Smooth muscle cell (in vitro differentiated cells): ENCODE measurements around the gene RPS2. TPM values are rescaled to one million over a fixed set of nuclear protein-coding genes. Genes with fewer than 3 reads are reported as not detected.
A peak's percentile ranks its signal among the peaks of the same experiment; 100 is the strongest.

Experiments
- DNase-seq: peaks from one replicate; lab custom pipeline; 2025; ENCODE audit not compliant: unreplicated experiment; lab: John Stamatoyannopoulos, UW
- H2AFZ ChIP-seq: fragments of 200-600 bp; sonication (generic); 2 replicates; pipeline ENCODE4 v1.6.0; 2016; ENCODE audit warnings: antibody characterized with exemption, low read depth, mild to moderate bottlenecking
- H3F3A ChIP-seq: fragments of 200-600 bp; sonication (generic); 2 replicates; pipeline ENCODE4 v1.6.0; 2017; ENCODE audit warnings: antibody characterized with exemption, low read depth
- H3K27ac ChIP-seq: fragments of 200-600 bp; sonication (generic); 2 replicates; pipeline ENCODE4 v1.5.1; 2016; ENCODE audit warnings: low read depth, mild to moderate bottlenecking
- H3K27me3 ChIP-seq: fragments of 200-600 bp; sonication (generic); 2 replicates; pipeline ENCODE4 v1.6.1; 2016; ENCODE audit warnings: low read depth, mild to moderate bottlenecking
- H3K36me3 ChIP-seq: fragments of 200-600 bp; sonication (generic); 2 replicates; pipeline ENCODE4 v1.5.1; 2016; ENCODE audit warnings: low read depth
- H3K4me1 ChIP-seq: fragments of 200-600 bp; sonication (generic); 2 replicates; pipeline ENCODE4 v1.5.1; 2016; ENCODE audit warnings: low read depth
- H3K4me2 ChIP-seq: fragments of 200-600 bp; sonication (generic); 2 replicates; pipeline ENCODE4 v1.6.0; 2016; ENCODE audit warnings: mild to moderate bottlenecking
- H3K4me3 ChIP-seq: fragments of 200-600 bp; sonication (generic); 2 replicates; pipeline ENCODE4 v1.5.1; 2016; ENCODE audit warnings: mild to moderate bottlenecking
- H3K79me2 ChIP-seq: fragments of 200-600 bp; sonication (generic); 2 replicates; pipeline ENCODE4 v1.6.0; 2016; ENCODE audit warnings: low read depth, mild to moderate bottlenecking
- H3K9ac ChIP-seq: fragments of 200-600 bp; sonication (generic); 2 replicates; pipeline ENCODE4 v1.6.0; 2016; ENCODE audit warnings: low read depth
- H3K9me3 ChIP-seq: fragments of 200-600 bp; sonication (generic); replicated peaks from 2 replicates; pipeline ENCODE4 v1.5.1; 2016; ENCODE audit warnings: low read depth
- H4K20me1 ChIP-seq: fragments of 200-600 bp; sonication (generic); 2 replicates; pipeline ENCODE4 v1.6.0; 2016; ENCODE audit warnings: low read depth
- WGBS: methylation state at CpG from one replicate; pipeline ENCODE4 v1.1.7; 2016; ENCODE audit warnings: low lambda C conversion rate; 5-methylcytosine and 5-hydroxymethylcytosine counted together
- polyA plus RNA-seq: library from polyadenylated mRNA; unstranded; fragments of >200 nt; fragmentation: Nextera tagmentation; extraction: Ambion mirVana; gene quantifications from 2 replicates; pipeline ENCODE4 v1.2.1, GENCODE V29; 2016
- total RNA-seq: library from RNA; depleted of rRNA; stranded (reverse); fragments of >200 nt; gene quantifications from 2 replicates; pipeline ENCODE4 v1.2.3, GENCODE V29; 2014
- TF ChIP-seq, protein P1 (sequence below): fragments of 200-600 bp; sonication (generic); IDR thresholded peaks from 2 replicates; pipeline ENCODE4 v1.5.1; 2017; ENCODE audit warnings: borderline replicate concordance, mild to moderate bottlenecking, antibody characterized with exemption; ENCODE audit not compliant: insufficient read depth, poor library complexity, severe bottlenecking

RPS2 gene
- total and polyA plus RNA-seq, 2 experiments from 2014 or later: 2,041 to 2,576 TPM

DNA sequence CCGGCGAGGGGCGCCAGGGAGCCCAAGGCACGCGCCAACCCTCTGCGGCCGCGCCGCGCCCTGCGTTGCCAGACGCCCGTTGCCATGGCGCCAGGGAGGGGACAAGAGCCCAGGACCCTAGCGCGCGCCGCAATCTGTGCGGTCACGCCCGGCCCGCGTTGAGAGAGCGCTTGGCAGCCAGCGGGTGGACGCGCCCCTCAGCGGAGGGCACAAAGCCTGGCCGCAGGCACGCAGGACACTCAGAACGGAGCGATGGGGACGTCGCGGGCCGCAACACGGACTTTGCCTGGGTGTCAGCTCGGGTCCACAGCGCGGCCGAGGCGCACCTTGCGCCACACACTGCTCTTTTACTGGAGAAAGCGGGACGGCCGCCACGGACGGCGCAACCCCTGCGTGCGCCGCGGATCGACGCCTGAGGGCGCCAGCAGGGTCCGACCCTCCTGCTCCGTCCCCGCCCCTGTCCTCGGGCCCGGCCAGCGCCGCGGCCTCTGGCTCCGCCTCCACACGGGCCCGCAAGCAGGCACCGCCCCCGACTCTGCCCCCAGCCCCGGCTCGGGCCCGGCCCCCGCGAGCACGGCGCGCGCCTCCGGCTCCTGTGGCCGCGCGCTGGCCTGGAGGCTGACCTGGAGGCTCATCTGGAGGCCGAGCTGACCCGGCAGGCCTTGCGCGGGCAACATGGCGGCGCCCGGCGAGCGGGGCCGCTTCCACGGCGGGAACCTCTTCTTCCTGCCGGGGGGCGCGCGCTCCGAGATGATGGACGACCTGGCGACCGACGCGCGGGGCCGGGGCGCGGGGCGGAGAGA lies 19.1 kb upstream of the RPS2 start, which contains the start of gene GFER:
Gene GFER (plus strand): TSS at position 650 of the 803 bp plus-strand sequence. CDS start 26 bp downstream, at position 676.
- peaks cover 28% of the 10 kb centered on the region for H3K4me1 ChIP-seq
- H3K9me3 ChIP-seq: no peaks in the 10 kb centered on the region
- no peaks in the 10 kb centered on the region for H4K20me1 ChIP-seq
- TF ChIP-seq, protein P1, sequence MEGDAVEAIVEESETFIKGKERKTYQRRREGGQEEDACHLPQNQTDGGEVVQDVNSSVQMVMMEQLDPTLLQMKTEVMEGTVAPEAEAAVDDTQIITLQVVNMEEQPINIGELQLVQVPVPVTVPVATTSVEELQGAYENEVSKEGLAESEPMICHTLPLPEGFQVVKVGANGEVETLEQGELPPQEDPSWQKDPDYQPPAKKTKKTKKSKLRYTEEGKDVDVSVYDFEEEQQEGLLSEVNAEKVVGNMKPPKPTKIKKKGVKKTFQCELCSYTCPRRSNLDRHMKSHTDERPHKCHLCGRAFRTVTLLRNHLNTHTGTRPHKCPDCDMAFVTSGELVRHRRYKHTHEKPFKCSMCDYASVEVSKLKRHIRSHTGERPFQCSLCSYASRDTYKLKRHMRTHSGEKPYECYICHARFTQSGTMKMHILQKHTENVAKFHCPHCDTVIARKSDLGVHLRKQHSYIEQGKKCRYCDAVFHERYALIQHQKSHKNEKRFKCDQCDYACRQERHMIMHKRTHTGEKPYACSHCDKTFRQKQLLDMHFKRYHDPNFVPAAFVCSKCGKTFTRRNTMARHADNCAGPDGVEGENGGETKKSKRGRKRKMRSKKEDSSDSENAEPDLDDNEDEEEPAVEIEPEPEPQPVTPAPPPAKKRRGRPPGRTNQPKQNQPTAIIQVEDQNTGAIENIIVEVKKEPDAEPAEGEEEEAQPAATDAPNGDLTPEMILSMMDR: peak; percentile 9
- no peaks in the 10 kb centered on the region for H3K36me3 ChIP-seq
- DNase-seq: peak; percentile 76
- peak within 1 kb of the TSS; percentile 81 for H2AFZ ChIP-seq
- peak within 1 kb of the TSS; percentile 99 for H3K4me2 ChIP-seq
- peaks cover 53% of the 10 kb centered on the region for H3K27me3 ChIP-seq
- H3K79me2 ChIP-seq: no peaks in the 10 kb centered on the region
- peak within 1 kb of the TSS; percentile 84 for H3K9ac ChIP-seq
- H3K27ac ChIP-seq: peak within 1 kb of the TSS; percentile 13
- H3F3A ChIP-seq: peaks cover 7% of the 10 kb centered on the region
- 1% methylated on average over 92 of the region's 109 CpGs for WGBS
- peak within 1 kb of the TSS; percentile 89 for H3K4me3 ChIP-seq

- Histone ChIP-seq H3K9me3 (no peaks in the 10 kb centered on the region), H3K36me3 (no peaks in the 10 kb centered on the region), H3K9ac (no peak overlapping the region), H3F3A (peaks cover 7% of the 10 kb centered on the region), H3K4me2 (peak overlapping the region; percentile 99), H3K79me2 (no peaks in the 10 kb centered on the region), H3K27ac (no peak overlapping the region), H3K27me3 (peaks cover 53% of the 10 kb centered on the region), H4K20me1 (no peaks in the 10 kb centered on the region), H3K4me1 (peaks cover 28% of the 10 kb centered on the region), H2AFZ (no peak overlapping the region), H3K4me3 (peak overlapping the region; percentile 89)
- no peak for DNase-seq
- TF ChIP-seq, protein P1: peak; percentile 6
- WGBS: 35% methylated on average over 19 of the region's 19 CpGs
Observed at GRCh38 chr16:1982991-1983543, 18.4 kb upstream of the RPS2 start.

DNA sequence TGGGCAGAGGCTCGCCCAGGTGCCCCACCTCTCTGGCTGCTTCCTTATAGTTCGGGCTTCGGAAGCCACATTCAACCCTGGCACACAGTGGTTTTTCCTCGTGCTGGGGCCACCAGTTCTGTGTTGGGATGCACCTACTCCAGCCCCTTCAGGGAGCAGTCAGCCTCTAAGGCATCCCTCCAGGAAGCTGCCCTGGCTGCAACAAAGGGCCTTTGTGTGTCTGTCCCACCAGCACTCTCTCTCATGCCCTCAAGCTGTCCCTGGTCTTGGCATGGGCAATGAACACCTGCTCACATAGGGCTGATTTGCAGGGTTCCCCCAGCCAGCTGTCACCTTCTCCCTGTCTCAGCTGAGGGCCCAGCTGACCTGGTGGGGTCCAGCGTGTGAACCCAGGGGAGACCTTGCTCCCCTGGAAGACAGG lies 17.4 kb upstream of the RPS2 start:
- Histone ChIP-seq H3K79me2 (no peaks in the 10 kb centered on the region), H3K4me3 (no peak overlapping the region), H3K36me3 (no peaks in the 10 kb centered on the region), H3F3A (peaks cover 7% of the 10 kb centered on the region), H3K4me1 (peaks cover 28% of the 10 kb centered on the region), H3K4me2 (no peak overlapping the region), H3K9me3 (no peaks in the 10 kb centered on the region), H4K20me1 (no peaks in the 10 kb centered on the region), H3K9ac (no peak overlapping the region), H2AFZ (no peak overlapping the region), H3K27me3 (peaks cover 54% of the 10 kb centered on the region), H3K27ac (no peak overlapping the region)
- DNase-seq: no peak
- TF ChIP-seq, protein P1: no peak
- 85% methylated on average over 5 of the region's 5 CpGs for WGBS
